H1 (cell line): Measurements from ENCODE around the gene ACAP2. TPM values are rescaled to one million over a fixed set of nuclear protein-coding genes. Genes with fewer than 3 reads are reported as not detected.
A peak's percentile ranks its signal among the peaks of the same experiment; 100 is the strongest.

Experiments used
- CTCF ChIA-PET: fragments of 300-600 bp; sonication (Branson Sonifier 250); formaldehyde crosslinking; loops from one replicate; lab custom pipeline; 2021; ENCODE audit not compliant: partially characterized antibody; lab: Charles Lee
- POLR2A ChIA-PET: fragments of 300-600 bp; sonication (Branson Sonifier 250); formaldehyde crosslinking; loops from one replicate; lab custom pipeline; 2021; ENCODE audit warnings: inconsistent platforms; ENCODE audit not compliant: partially characterized antibody; lab: Charles Lee
- DNase-seq, 2 experiments: peaks; one replicate each; pipeline versions ENCODE4 v3.0.0 to v3.0.0-alpha.2; 2010 to 2022; ENCODE audit warnings: low spot score in 2 of 2, low read depth in 1 of 2, mixed read lengths in 1 of 2
- FAIRE-seq: peaks from 2 replicates; lab custom pipeline; 2011; peaks lifted over from hg19 to GRCh38; lab: Jason Lieb, UNC
- H2AFZ ChIP-seq: 2 replicates; pipeline ENCODE4 v1.8.1; 2012; ENCODE audit warnings: low read length, inconsistent platforms
- H2AK5ac ChIP-seq: 2 replicates; pipeline ENCODE4 v1.6.1; 2013; ENCODE audit warnings: low read depth, low read length
- H2BK120ac ChIP-seq: replicated peaks from 2 replicates; pipeline ENCODE3; 2013; ENCODE audit warnings: low read depth, low read length, inconsistent platforms
- H2BK12ac ChIP-seq: 2 replicates; pipeline ENCODE4 v1.6.1; 2013; ENCODE audit warnings: low read depth, low read length
- H2BK15ac ChIP-seq: 2 replicates; pipeline ENCODE4 v1.6.1; 2013; ENCODE audit warnings: low read length
- H2BK20ac ChIP-seq: 2 replicates; pipeline ENCODE4 v1.6.1; 2013; ENCODE audit warnings: low read length
- H2BK5ac ChIP-seq: 2 replicates; pipeline ENCODE4 v1.6.1; 2013; ENCODE audit warnings: low read depth, low read length
- H3K14ac ChIP-seq: 2 replicates; pipeline ENCODE4 v1.6.1; 2013; ENCODE audit warnings: inconsistent platforms; ENCODE audit not compliant: insufficient read length
- H3K18ac ChIP-seq: 2 replicates; pipeline ENCODE4 v1.6.1; 2013; ENCODE audit warnings: low read length; ENCODE audit errors: extremely low read depth
- H3K23ac ChIP-seq: 2 replicates; pipeline ENCODE4 v1.6.1; 2013; ENCODE audit warnings: inconsistent platforms; ENCODE audit not compliant: insufficient read length
- H3K23me2 ChIP-seq: 2 replicates; pipeline ENCODE4 v1.6.1; 2013; ENCODE audit warnings: low read depth, low read length
- H3K27ac ChIP-seq: 2 replicates; pipeline ENCODE4 v1.6.1; 2011; ENCODE audit warnings: low read depth, low read length, inconsistent platforms
- H3K27me3 ChIP-seq, 4 experiments: replicated peaks in 1 of 4; 1 replicate in 1 of 4; 2 replicates in 3 of 4; pipeline versions ENCODE4 v1.6.1 to v1.8.1; 2011 to 2013; ENCODE audit warnings: low read length in 3 of 4, mild to moderate bottlenecking in 3 of 4, inconsistent platforms in 2 of 4, mixed read lengths in 2 of 4, moderate library complexity in 1 of 4; ENCODE audit not compliant: control insufficient read depth in 3 of 4, insufficient read depth in 3 of 4; ENCODE audit errors: extremely low read depth in 1 of 4
- H3K36me3 ChIP-seq, 4 experiments: 2 replicates each; pipeline versions ENCODE4 v1.6.1 to v1.8.1; 2011 to 2013; ENCODE audit warnings: mild to moderate bottlenecking in 4 of 4, low read length in 3 of 4, moderate library complexity in 2 of 4, control low read depth in 1 of 4, inconsistent platforms in 1 of 4; ENCODE audit not compliant: insufficient read depth in 4 of 4, control insufficient read depth in 2 of 4
- H3K4ac ChIP-seq: replicated peaks from 2 replicates; pipeline ENCODE3; 2013; ENCODE audit warnings: low read length, low read depth, mixed read lengths, inconsistent platforms; ENCODE audit not compliant: insufficient read length
- H3K4me1 ChIP-seq, 4 experiments: replicated peaks in 1 of 4; 1 replicate in 1 of 4; 2 replicates in 3 of 4; pipeline versions ENCODE4 v1.6.1 to v1.8.1; 2011 to 2013; ENCODE audit warnings: low read length in 3 of 4, inconsistent platforms in 2 of 4, mixed read lengths in 1 of 4; ENCODE audit not compliant: insufficient read depth in 4 of 4, control insufficient read depth in 3 of 4
- H3K4me2 ChIP-seq, 2 experiments: 2 replicates each; pipeline versions ENCODE4 v1.6.1 to v1.8.1; 2011 to 2013; ENCODE audit warnings: low read depth in 2 of 2, low read length in 2 of 2, control low read depth in 1 of 2, inconsistent platforms in 1 of 2, mild to moderate bottlenecking in 1 of 2; ENCODE audit not compliant: insufficient read depth in 1 of 2
- H3K4me3 ChIP-seq, 4 experiments: fragments of 200-600, 300-600 bp in 1 of 4; sonication (generic), shearing (Covaris generic), sonication (Bioruptor Twin) in 1 of 4; 2 replicates each; pipeline versions ENCODE4 v1.5.1 to v1.8.1; 2011 to 2016; ENCODE audit warnings: low read length in 4 of 4, low read depth in 3 of 4, control low read depth in 2 of 4, inconsistent platforms in 2 of 4, mild to moderate bottlenecking in 2 of 4, mixed read lengths in 1 of 4, moderate library complexity in 1 of 4; ENCODE audit not compliant: insufficient read depth in 2 of 4; ENCODE audit errors: extremely low read depth in 1 of 4
- H3K56ac ChIP-seq: replicated peaks from 2 replicates; pipeline ENCODE3; 2013; ENCODE audit warnings: low read depth, mild to moderate bottlenecking, mixed read lengths, low read length, inconsistent platforms; ENCODE audit not compliant: insufficient read length
- H3K79me1 ChIP-seq: 2 replicates; pipeline ENCODE4 v1.6.1; 2013; ENCODE audit warnings: low read depth, low read length, control low read depth
- H3K79me2 ChIP-seq, 2 experiments: 2 replicates each; pipeline versions ENCODE4 v1.6.1 to v1.8.1; 2012 to 2013; ENCODE audit warnings: low read length in 2 of 2, mild to moderate bottlenecking in 2 of 2, inconsistent platforms in 1 of 2; ENCODE audit not compliant: insufficient read depth in 2 of 2, control insufficient read depth in 1 of 2
- H3K9ac ChIP-seq, 4 experiments: replicated peaks in 1 of 4; 1 replicate in 1 of 4; 2 replicates in 3 of 4; pipeline versions ENCODE4 v1.6.1 to v1.8.1; 2011 to 2013; ENCODE audit warnings: low read depth in 3 of 4, low read length in 3 of 4, control low read depth in 2 of 4, mild to moderate bottlenecking in 2 of 4, moderate library complexity in 2 of 4, inconsistent platforms in 1 of 4; ENCODE audit errors: extremely low read depth in 1 of 4
- H3K9me3 ChIP-seq, 2 experiments: 2 replicates each; pipeline versions ENCODE4 v1.6.1 to v1.8.1; 2012 to 2013; ENCODE audit warnings: mild to moderate bottlenecking in 2 of 2, moderate library complexity in 2 of 2, control low read depth in 1 of 2, inconsistent platforms in 1 of 2, low read depth in 1 of 2, low read length in 1 of 2, mixed read lengths in 1 of 2; ENCODE audit not compliant: insufficient read depth in 2 of 2
- H4K20me1 ChIP-seq, 2 experiments: replicated peaks in 1 of 2; 2 replicates each; pipeline versions ENCODE3 to v1.8.1; 2011 to 2013; ENCODE audit warnings: inconsistent platforms in 2 of 2, low read length in 2 of 2, mild to moderate bottlenecking in 1 of 2; ENCODE audit not compliant: insufficient read depth in 2 of 2, control insufficient read depth in 1 of 2
- H4K5ac ChIP-seq: 2 replicates; pipeline ENCODE4 v1.6.1; 2013; ENCODE audit warnings: low read length, low read depth, mixed read lengths, inconsistent platforms; ENCODE audit not compliant: insufficient read length
- H4K8ac ChIP-seq: 2 replicates; pipeline ENCODE4 v1.8.0; 2013; ENCODE audit warnings: mild to moderate bottlenecking, moderate library complexity, low read length, inconsistent platforms; ENCODE audit not compliant: insufficient read depth; ENCODE audit errors: extremely low read depth
- H4K91ac ChIP-seq: replicated peaks from 2 replicates; pipeline ENCODE3; 2013; ENCODE audit warnings: low read length, mixed read lengths, inconsistent platforms; ENCODE audit not compliant: insufficient read length
- EGR1 ChIP-seq: IDR thresholded peaks from 2 replicates; pipeline ENCODE4 v1.6.1; 2011; ENCODE audit warnings: low read depth, low read length, borderline replicate concordance
- FOSL1 ChIP-seq: IDR thresholded peaks from 2 replicates; pipeline ENCODE4 v1.6.1; 2011; ENCODE audit warnings: mild to moderate bottlenecking, low read depth, low read length, moderate library complexity; ENCODE audit not compliant: insufficient read depth
- HDAC6 ChIP-seq: IDR thresholded peaks from one replicate; pipeline ENCODE4 v1.7.1; 2012; ENCODE audit warnings: low read depth, mild to moderate bottlenecking, inconsistent platforms, low read length, moderate library complexity
- JUND ChIP-seq: IDR thresholded peaks from 2 replicates; pipeline ENCODE4 v1.6.1; 2011; ENCODE audit warnings: mild to moderate bottlenecking, improper control_type of control experiment, low read length
- NANOG ChIP-seq: IDR thresholded peaks from 2 replicates; pipeline ENCODE4 v1.6.1; 2011; ENCODE audit warnings: low read length, low read depth, mild to moderate bottlenecking, inconsistent platforms; ENCODE audit not compliant: insufficient read depth, poor library complexity, severe bottlenecking
- NRF1 ChIP-seq: IDR thresholded peaks from 2 replicates; pipeline ENCODE4 v1.6.1; 2011; ENCODE audit warnings: mild to moderate bottlenecking, low read depth, low read length, improper control_type of control experiment
- TEAD4 ChIP-seq: IDR thresholded peaks from 2 replicates; pipeline ENCODE4 v1.6.1; 2012; ENCODE audit warnings: low read depth, low read length, inconsistent platforms, mixed read lengths
- WGBS, 2 experiments: shearing (Covaris generic) in 1 of 2; methylation state at CpG; one replicate each; pipeline versions ENCODE4 v1.1.6 to v1.1.7; 2013 to 2015; ENCODE audit warnings: low lambda C conversion rate in 2 of 2, mixed read lengths in 2 of 2, inconsistent platforms in 1 of 2, low coverage in 1 of 2, missing lambda C conversion rate in 1 of 2; ENCODE audit not compliant: insufficient replicate concordance in 2 of 2, insufficient coverage in 1 of 2, insufficient read length in 1 of 2; ENCODE audit errors: extremely low coverage in 1 of 2, missing lambda C conversion rate in 1 of 2; 5-methylcytosine and 5-hydroxymethylcytosine counted together
- polyA plus RNA-seq, 7 experiments: library from polyadenylated mRNA; depleted of rRNA in 3 of 7; stranded (reverse) in 5 of 7; unstranded in 2 of 7; fragments of >200 nt in 5 of 7; fragments of 200-250 nt in 2 of 7; gene quantifications; 1 replicate in 5 of 7; 2 replicates in 1 of 7; 4 replicates in 1 of 7; pipeline versions ENCODE4 v1.2.1 to v1.2.3, GENCODE V29; 2011 to 2013; ENCODE audit warnings: missing spikeins in 2 of 7, mixed read lengths in 2 of 7
- total RNA-seq: library from RNA; stranded (reverse); fragmentation: NEBNext Ultra II Directional; extraction: Animal tissue kit (Norgen Biotek cat#: 25700); gene quantifications from 2 replicates; pipeline ENCODE4 v1.2.1, GENCODE V29; 2021
- TF ChIP-seq, protein P1 (sequence below): IDR thresholded peaks from 2 replicates; pipeline ENCODE4 v1.6.1; 2012; ENCODE audit warnings: inconsistent platforms
- TF ChIP-seq, protein P2 (sequence below): IDR thresholded peaks from 2 replicates; pipeline ENCODE4 v1.6.1; 2012; ENCODE audit warnings: low read length, inconsistent platforms

The ACAP2 gene
- total and polyA plus RNA-seq, 2 of the 8 experiments (the other 6 are each of a cell fraction or from before 2014, with no cell fraction given): 7.7 to 37.3 TPM

DNA sequence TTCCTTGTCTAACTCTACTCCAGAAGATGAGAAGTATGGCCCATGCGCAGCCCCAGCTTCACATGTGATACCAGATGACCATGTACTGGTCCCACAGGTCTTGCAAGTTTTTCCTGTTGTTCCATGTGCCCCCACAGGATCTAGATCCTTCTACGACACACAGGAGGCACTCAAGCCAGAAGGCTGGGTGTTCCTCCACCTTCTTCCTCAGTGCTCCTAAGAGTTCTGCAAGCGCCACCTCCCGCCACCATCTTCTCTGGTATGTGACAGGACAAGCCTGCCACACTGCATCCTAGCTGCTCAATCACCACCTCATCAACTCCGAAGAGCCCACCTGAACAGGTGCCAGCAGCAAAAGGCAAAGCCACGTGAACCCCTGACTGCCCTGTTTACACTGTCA is 214.9 kb downstream of the ACAP2 start:
- Histone ChIP-seq H4K20me1 (peaks cover 2 to 3% of the 10 kb centered on the region in 2 experiments), H3K4me1 (peaks cover 0 to 12% (median 2%) of the 10 kb centered on the region in 4 experiments; a peak in 3 of 7 replicates), H3K56ac (no peak overlapping the region), H4K91ac (no peak overlapping the region), H2BK15ac (no peak overlapping the region), H3K4ac (no peak overlapping the region), H3K9ac (no peak overlapping the region), H3K36me3 (peaks cover 0 to 4% (median 2%) of the 10 kb centered on the region in 4 experiments; a peak in 3 of 8 replicates), H2BK20ac (no peak overlapping the region), H2BK120ac (no peak overlapping the region), H3K27me3 (no peaks in the 10 kb centered on the region), H3K23ac (no peak overlapping the region), H3K18ac (no peak overlapping the region), H3K14ac (no peak overlapping the region), H3K79me1 (no peaks in the 10 kb centered on the region; the same call in 1 of the 2 replicates), H3K79me2 (no peaks in the 10 kb centered on the region), H4K5ac (no peak overlapping the region), H2AFZ (no peak overlapping the region), H4K8ac (no peak overlapping the region), H3K27ac (no peak overlapping the region), H3K4me2 (no peak overlapping the region), H2AK5ac (peak overlapping the region; percentile 82; the same call in 1 of the 2 replicates), H3K23me2 (no peaks in the 10 kb centered on the region), H3K9me3 (no peaks in the 10 kb centered on the region), H3K4me3 (no peak overlapping the region), H2BK12ac (no peak overlapping the region), H2BK5ac (no peak overlapping the region; the same call in 1 of the 2 replicates)
- DNase-seq (peak in 1 of 2 experiments; percentile 31), FAIRE-seq (no peak)
- POLR2A ChIA-PET: no interaction called here
- CTCF ChIA-PET: interaction anchor here (0.8 to 2.9 kb wide), 16 partner anchors 8 to 544 kb away, joined by 3 to 14 read pairs (median 4); no protein-coding TSS in a partner anchor
- whole genome bisulfite sequencing, 2 experiments: 91% methylated on average over 6 of the region's 6 CpGs; no CpG with 5 or more reads in 1 of the 2 experiments
- TF ChIP-seq, protein P1, sequence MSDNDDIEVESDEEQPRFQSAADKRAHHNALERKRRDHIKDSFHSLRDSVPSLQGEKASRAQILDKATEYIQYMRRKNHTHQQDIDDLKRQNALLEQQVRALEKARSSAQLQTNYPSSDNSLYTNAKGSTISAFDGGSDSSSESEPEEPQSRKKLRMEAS: no peak
- TF ChIP-seq FOSL1 (no peak), NRF1 (no peak), NANOG (no peak), HDAC6 (no peak), JUND (no peak), TEAD4 (no peak), EGR1 (no peak)
- TF ChIP-seq, protein P2, sequence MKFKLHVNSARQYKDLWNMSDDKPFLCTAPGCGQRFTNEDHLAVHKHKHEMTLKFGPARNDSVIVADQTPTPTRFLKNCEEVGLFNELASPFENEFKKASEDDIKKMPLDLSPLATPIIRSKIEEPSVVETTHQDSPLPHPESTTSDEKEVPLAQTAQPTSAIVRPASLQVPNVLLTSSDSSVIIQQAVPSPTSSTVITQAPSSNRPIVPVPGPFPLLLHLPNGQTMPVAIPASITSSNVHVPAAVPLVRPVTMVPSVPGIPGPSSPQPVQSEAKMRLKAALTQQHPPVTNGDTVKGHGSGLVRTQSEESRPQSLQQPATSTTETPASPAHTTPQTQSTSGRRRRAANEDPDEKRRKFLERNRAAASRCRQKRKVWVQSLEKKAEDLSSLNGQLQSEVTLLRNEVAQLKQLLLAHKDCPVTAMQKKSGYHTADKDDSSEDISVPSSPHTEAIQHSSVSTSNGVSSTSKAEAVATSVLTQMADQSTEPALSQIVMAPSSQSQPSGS: no peak
